Mesenchymal stem cell (in vitro differentiated cells and primary cell): Measurements from ENCODE around the gene ASXL2.

ENCODE experiments used
- DNase-seq: peaks from one replicate; pipeline ENCODE4 v3.0.0-alpha.2; 2013
- H2AFZ ChIP-seq: one replicate; pipeline ENCODE4 v1.6.1; 2013; ENCODE audit warnings: low read depth, mild to moderate bottlenecking, control low read depth, inconsistent platforms, low read length, moderate library complexity
- H2AK5ac ChIP-seq: 2 replicates; pipeline ENCODE4 v1.6.1; 2013; ENCODE audit warnings: low read length, moderate library complexity, mild to moderate bottlenecking, inconsistent platforms; ENCODE audit not compliant: severe bottlenecking
- H2BK120ac ChIP-seq: one replicate; pipeline ENCODE4 v1.6.1; 2013; ENCODE audit warnings: low read depth, mild to moderate bottlenecking, inconsistent platforms, low read length, moderate library complexity
- H2BK12ac ChIP-seq, 2 experiments: one replicate each; pipeline ENCODE4 v1.6.1; 2013; ENCODE audit warnings: inconsistent platforms in 2 of 2, low read length in 2 of 2, mild to moderate bottlenecking in 2 of 2, moderate library complexity in 2 of 2, control low read depth in 1 of 2
- H2BK15ac ChIP-seq: one replicate; pipeline ENCODE4 v1.6.1; 2013; ENCODE audit warnings: mild to moderate bottlenecking, low read depth, inconsistent platforms; ENCODE audit not compliant: poor library complexity, severe bottlenecking
- H2BK5ac ChIP-seq: 2 replicates; pipeline ENCODE4 v1.6.1; 2013; ENCODE audit warnings: low read depth, mild to moderate bottlenecking, low read length, control low read depth, inconsistent platforms; ENCODE audit not compliant: poor library complexity, severe bottlenecking
- H3K14ac ChIP-seq, 2 experiments: one replicate each; pipeline ENCODE4 v1.6.1; 2013; ENCODE audit warnings: inconsistent platforms in 2 of 2, low read length in 2 of 2, control low read depth in 1 of 2, mild to moderate bottlenecking in 1 of 2, moderate library complexity in 1 of 2
- H3K18ac ChIP-seq, 2 experiments: one replicate each; pipeline ENCODE4 v1.6.1; 2013; ENCODE audit warnings: inconsistent platforms in 2 of 2, low read length in 2 of 2, control low read depth in 1 of 2, low read depth in 1 of 2, mild to moderate bottlenecking in 1 of 2
- H3K23ac ChIP-seq, 2 experiments: one replicate each; pipeline ENCODE4 v1.6.1; 2013; ENCODE audit warnings: inconsistent platforms in 2 of 2, low read length in 2 of 2, mild to moderate bottlenecking in 2 of 2, moderate library complexity in 2 of 2, control low read depth in 1 of 2
- H3K27ac ChIP-seq: 2 replicates; pipeline ENCODE4 v1.5.1; 2013; ENCODE audit warnings: mild to moderate bottlenecking, moderate library complexity, low read length, control low read depth, inconsistent platforms; ENCODE audit not compliant: poor library complexity, severe bottlenecking
- H3K27me3 ChIP-seq, 2 experiments: 2 replicates each; pipeline versions ENCODE4 v1.6.1 to v1.7.0; 2013; ENCODE audit warnings: low read length in 2 of 2, mild to moderate bottlenecking in 2 of 2, moderate library complexity in 2 of 2, control low read depth in 1 of 2, inconsistent platforms in 1 of 2; ENCODE audit not compliant: control insufficient read depth in 1 of 2, insufficient read depth in 1 of 2
- H3K36me3 ChIP-seq, 2 experiments: 2 replicates each; pipeline versions ENCODE4 v1.6.1 to v1.7.0; 2013; ENCODE audit warnings: low read length in 2 of 2, control low read depth in 1 of 2, inconsistent platforms in 1 of 2, low read depth in 1 of 2, mild to moderate bottlenecking in 1 of 2; ENCODE audit not compliant: insufficient read depth in 2 of 2, control insufficient read depth in 1 of 2
- H3K4ac ChIP-seq, 2 experiments: one replicate each; pipeline ENCODE4 v1.6.1; 2013; ENCODE audit warnings: inconsistent platforms in 2 of 2, low read length in 2 of 2, mild to moderate bottlenecking in 2 of 2, moderate library complexity in 2 of 2, control low read depth in 1 of 2, low read depth in 1 of 2
- H3K4me1 ChIP-seq: 2 replicates; pipeline ENCODE4 v1.6.1; 2013; ENCODE audit warnings: low read depth, low read length, control low read depth; ENCODE audit not compliant: control insufficient read depth, insufficient read depth
- H3K4me2 ChIP-seq: 2 replicates; pipeline ENCODE4 v1.6.1; 2013; ENCODE audit warnings: low read length, mild to moderate bottlenecking, inconsistent platforms; ENCODE audit not compliant: poor library complexity, severe bottlenecking
- H3K4me3 ChIP-seq, 2 experiments: 2 replicates each; pipeline versions ENCODE4 v1.5.1 to v1.7.0; 2013; ENCODE audit warnings: low read length in 2 of 2, mild to moderate bottlenecking in 2 of 2, control low read depth in 1 of 2, low read depth in 1 of 2; ENCODE audit not compliant: insufficient read depth in 1 of 2
- H3K79me1 ChIP-seq: replicated peaks from 2 replicates; pipeline ENCODE4 v1.6.1; 2013; ENCODE audit warnings: mild to moderate bottlenecking, control low read depth, low read length, inconsistent platforms; ENCODE audit not compliant: poor library complexity, severe bottlenecking
- H3K9ac ChIP-seq: 2 replicates; pipeline ENCODE4 v1.7.0; 2013; ENCODE audit warnings: mild to moderate bottlenecking, low read length, moderate library complexity
- H3K9me3 ChIP-seq: 2 replicates; pipeline ENCODE4 v1.7.0; 2013; ENCODE audit warnings: mild to moderate bottlenecking, low read length; ENCODE audit not compliant: control insufficient read depth
- H4K8ac ChIP-seq: one replicate; pipeline ENCODE4 v1.6.1; 2013; ENCODE audit warnings: inconsistent platforms, mild to moderate bottlenecking, low read length, moderate library complexity
- H4K91ac ChIP-seq: one replicate; pipeline ENCODE4 v1.6.1; 2013; ENCODE audit warnings: mild to moderate bottlenecking, low read length, inconsistent platforms
- WGBS: methylation state at CpG from one replicate; pipeline ENCODE4 v1.1.7; 2013; ENCODE audit warnings: mixed read lengths; 5-methylcytosine and 5-hydroxymethylcytosine counted together

The ASXL2 gene

DNA sequence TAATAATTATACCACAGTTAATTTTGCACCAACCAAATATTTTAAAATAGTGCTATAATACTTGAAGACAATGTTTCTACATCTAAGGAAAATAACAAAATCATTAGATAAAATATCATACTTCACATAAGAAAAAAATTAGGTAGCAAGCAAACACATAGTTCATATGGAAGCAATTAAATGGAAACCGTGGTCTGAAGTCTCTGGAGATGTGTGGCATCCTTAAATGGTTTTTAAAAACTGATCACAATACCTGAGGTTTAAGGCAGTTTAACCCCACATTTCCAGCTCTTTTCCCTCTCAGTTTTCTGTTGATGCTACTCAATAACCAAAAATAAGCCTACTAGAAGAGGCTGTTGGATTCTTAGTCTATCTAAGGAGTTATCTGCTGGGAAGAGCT lies 71.3 kb downstream of the ASXL2 start:
- no peaks in the 10 kb centered on the region for H3K9me3 ChIP-seq
- no peak overlapping the region for H3K4me2 ChIP-seq
- no peak overlapping the region for H3K4me3 ChIP-seq
- no peak overlapping the region for H4K8ac ChIP-seq
- no peaks in the 10 kb centered on the region for H3K27me3 ChIP-seq
- no peak overlapping the region for H2BK15ac ChIP-seq
- H3K4ac ChIP-seq = no peak overlapping the region
- no peak overlapping the region for H3K9ac ChIP-seq
- no peaks in the 10 kb centered on the region for H3K4me1 ChIP-seq
- H3K79me1 ChIP-seq = peaks cover 27% of the 10 kb centered on the region
- H4K91ac ChIP-seq = no peak overlapping the region
- H3K36me3 ChIP-seq = peaks cover 24 to 46% of the 10 kb centered on the region in 2 experiments
- no peak overlapping the region for H3K14ac ChIP-seq
- H2AK5ac ChIP-seq = no peak overlapping the region
- no peak for DNase-seq
- no peak overlapping the region for H2BK120ac ChIP-seq
- no peak overlapping the region for H2BK12ac ChIP-seq
- no peak overlapping the region for H2AFZ ChIP-seq
- WGBS = no CpG with 5 or more reads among the region's 1 CpG
- H3K23ac ChIP-seq = no peak overlapping the region
- H2BK5ac ChIP-seq = no peak overlapping the region
- H3K18ac ChIP-seq = no peak overlapping the region
- no peak overlapping the region for H3K27ac ChIP-seq

DNA sequence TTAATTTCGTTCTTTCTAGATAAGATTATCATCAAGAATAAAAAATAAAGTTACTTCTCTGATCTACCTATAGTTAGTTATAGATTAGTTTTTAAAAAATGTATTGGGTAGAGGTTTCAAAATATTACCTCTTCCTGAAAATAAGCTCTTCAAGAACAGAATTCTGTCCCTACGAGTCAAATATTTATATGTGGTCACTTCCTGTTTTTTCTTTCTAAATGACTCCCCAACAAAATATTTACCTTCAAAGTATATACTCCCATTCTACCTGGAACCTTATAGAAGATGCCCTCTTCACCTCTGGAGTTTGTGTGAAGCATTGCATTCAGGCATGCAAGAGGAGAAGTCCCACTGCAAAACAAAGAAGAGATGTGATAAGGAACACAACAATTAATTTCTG lies 72.3 kb downstream of the ASXL2 start:
- H3K27me3 ChIP-seq = no peaks in the 10 kb centered on the region
- no peak overlapping the region for H2BK15ac ChIP-seq

DNA sequence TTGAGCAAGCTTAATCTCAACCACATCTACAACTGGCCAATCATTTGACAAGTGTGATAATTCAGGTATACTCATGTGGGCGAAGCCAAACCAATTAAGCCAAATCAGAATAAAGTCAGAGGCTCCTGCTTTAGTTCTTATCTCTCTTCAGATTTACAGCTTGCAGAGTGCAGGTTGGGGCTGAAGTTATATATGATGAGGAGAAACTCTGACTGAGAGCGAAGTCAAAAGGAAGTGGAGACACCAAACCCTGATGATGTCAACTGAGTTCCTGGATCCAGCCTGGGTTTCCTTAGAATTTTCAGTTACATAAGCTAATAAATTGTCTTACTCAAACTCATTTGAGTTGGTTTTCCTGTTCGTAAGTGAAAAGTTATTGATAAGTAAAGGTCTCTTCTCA lies 73.9 kb downstream of the ASXL2 start:
- H4K91ac ChIP-seq = no peak overlapping the region
- H3K9ac ChIP-seq = no peak overlapping the region
- no peak overlapping the region for H2BK12ac ChIP-seq
- 100% methylated on average over 2 of the region's 3 CpGs for WGBS
- no peak overlapping the region for H2BK15ac ChIP-seq
- H3K23ac ChIP-seq = no peak overlapping the region
- H3K4me3 ChIP-seq = no peak overlapping the region
- H2BK120ac ChIP-seq = no peak overlapping the region
- H3K4ac ChIP-seq = no peak overlapping the region
- H3K27ac ChIP-seq = no peak overlapping the region
- H3K9me3 ChIP-seq = no peaks in the 10 kb centered on the region
- no peak overlapping the region for H4K8ac ChIP-seq
- H2BK5ac ChIP-seq = no peak overlapping the region
- H3K4me1 ChIP-seq = no peaks in the 10 kb centered on the region
- H3K14ac ChIP-seq = no peak overlapping the region
- no peak overlapping the region for H2AK5ac ChIP-seq
- no peak overlapping the region for H2AFZ ChIP-seq
- peaks cover 20% of the 10 kb centered on the region for H3K79me1 ChIP-seq
- H3K36me3 ChIP-seq = peaks cover 21 to 48% of the 10 kb centered on the region in 2 experiments
- no peaks in the 10 kb centered on the region for H3K27me3 ChIP-seq
- H3K18ac ChIP-seq = no peak overlapping the region
- DNase-seq = no peak
- H3K4me2 ChIP-seq = no peak overlapping the region

More for the DNA sequence above, 72.3 kb downstream of the ASXL2 start:
- no peak overlapping the region for H3K27ac ChIP-seq
- H3K4me2 ChIP-seq = no peak overlapping the region
- no peak overlapping the region for H2BK12ac ChIP-seq
- no peak overlapping the region for H2AK5ac ChIP-seq
- H2AFZ ChIP-seq = no peak overlapping the region
- no peak overlapping the region for H3K18ac ChIP-seq
- peaks cover 25% of the 10 kb centered on the region for H3K79me1 ChIP-seq
- WGBS = 32% methylated on average over 1 of the region's 2 CpGs
- H2BK5ac ChIP-seq = no peak overlapping the region
- H3K9me3 ChIP-seq = no peaks in the 10 kb centered on the region
- H3K9ac ChIP-seq = no peak overlapping the region
- DNase-seq = no peak
- H2BK120ac ChIP-seq = no peak overlapping the region
- H3K23ac ChIP-seq = no peak overlapping the region
- H3K4me3 ChIP-seq = no peak overlapping the region
- H3K4me1 ChIP-seq = no peaks in the 10 kb centered on the region
- H4K91ac ChIP-seq = no peak overlapping the region
- H3K14ac ChIP-seq = no peak overlapping the region
- no peak overlapping the region for H4K8ac ChIP-seq
- H3K36me3 ChIP-seq = peaks cover 24 to 50% of the 10 kb centered on the region in 2 experiments
- H3K4ac ChIP-seq = no peak overlapping the region

DNA sequence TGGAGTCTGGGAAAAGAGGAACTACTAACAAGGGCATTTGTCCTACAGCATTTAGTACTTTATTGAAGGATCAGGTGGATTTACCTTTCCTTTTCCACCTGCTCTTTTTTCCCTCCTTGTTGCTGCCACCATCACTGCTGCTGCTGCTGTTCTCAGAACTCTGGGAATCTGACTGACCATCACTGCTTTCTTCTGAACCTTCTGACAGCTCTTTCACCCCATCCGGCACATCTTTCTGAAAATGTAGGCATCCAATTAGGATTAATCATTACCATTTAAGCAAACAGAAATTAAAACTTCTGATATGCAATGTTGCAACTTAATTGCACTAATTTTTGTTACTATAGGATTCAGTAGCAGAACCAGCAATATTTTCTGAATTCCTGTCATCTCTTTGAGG lies 79.0 kb downstream of the ASXL2 start:
- H4K91ac ChIP-seq = no peak overlapping the region
- no peak overlapping the region for H2AFZ ChIP-seq
- H3K4ac ChIP-seq = no peak overlapping the region
- no CpG with 5 or more reads among the region's 1 CpG for WGBS
- H2AK5ac ChIP-seq = no peak overlapping the region
- no peak overlapping the region for H2BK5ac ChIP-seq
- no peak overlapping the region for H2BK12ac ChIP-seq
- peaks cover 22% of the 10 kb centered on the region for H3K79me1 ChIP-seq
- no peak overlapping the region for H3K4me3 ChIP-seq
- no peak overlapping the region for H3K23ac ChIP-seq
- no peak overlapping the region for H3K14ac ChIP-seq
- no peaks in the 10 kb centered on the region for H3K9me3 ChIP-seq
- H3K4me2 ChIP-seq = no peak overlapping the region
- no peak overlapping the region for H2BK15ac ChIP-seq
- H3K36me3 ChIP-seq = peaks cover 22 to 75% of the 10 kb centered on the region in 2 experiments
- H3K27me3 ChIP-seq = no peaks in the 10 kb centered on the region
- H3K18ac ChIP-seq = no peak overlapping the region
- no peak for DNase-seq
- H3K4me1 ChIP-seq = no peaks in the 10 kb centered on the region
- no peak overlapping the region for H3K9ac ChIP-seq
- no peak overlapping the region for H4K8ac ChIP-seq
- no peak overlapping the region for H2BK120ac ChIP-seq
- H3K27ac ChIP-seq = no peak overlapping the region
